GM12873 (cell line): ENCODE data around the gene KRT7.

Experiments
- CTCF ChIP-seq: IDR thresholded peaks from 2 replicates; pipeline ENCODE4 v1.5.1; 2012; ENCODE audit warnings: low read depth, mild to moderate bottlenecking, moderate library complexity, low read length, control low read depth; ENCODE audit not compliant: insufficient read depth; ENCODE audit errors: missing control alignments

The KRT7 gene

GRCh38 chr12:52228931-52229330 lies 4.1 kb upstream of the KRT7 start:
- no peak for TF ChIP-seq CTCF

- no peak for TF ChIP-seq CTCF
Observed at GRCh38 chr12:52229836-52230343, 3.2 kb upstream of the KRT7 start.

GRCh38 chr12:52230364-52231281 lies 2.4 kb upstream of the KRT7 start:
- no peak for TF ChIP-seq CTCF

GRCh38 chr12:52231305-52232202 lies 1.5 kb upstream of the KRT7 start:
- no peak for TF ChIP-seq CTCF

GRCh38 chr12:52232203-52232673 lies 805 bp upstream of the KRT7 start:
- TF ChIP-seq CTCF, result no peak

GRCh38 chr12:52233462-52234207 lies 592 bp downstream of the KRT7 start:
- TF ChIP-seq CTCF, result no peak
